Body of pancreas (tissue), 4 donors: ENCODE measurements around the gene AMOTL1. TPM values are rescaled to one million over a fixed set of nuclear protein-coding genes. Genes with fewer than 3 reads are reported as not detected.
A peak's percentile ranks its signal among the peaks of the same experiment; 100 is the strongest.

Experiments used
- ATAC-seq: fragments of 150-250 bp; one replicate; pipeline ENCODE4 v1.9.1; 2016
- DNase-seq, 4 donors: peaks; one replicate each; pipeline ENCODE4 v3.0.0-alpha.2; 2019
- H3K27ac ChIP-seq, 4 donors: fragments of 200-600 bp; sonication (generic); 1 replicate in 3 of 4; 2 replicates in 1 of 4; pipeline versions ENCODE4 v1.5.1 to v1.6.1; 2016 to 2019; ENCODE audit warnings: mild to moderate bottlenecking in 1 of 4, mixed read lengths in 1 of 4, moderate library complexity in 1 of 4
- H3K27me3 ChIP-seq, 2 donors: fragments of 200-600 bp; sonication (generic); one replicate each; pipeline ENCODE4 v1.6.0; 2016; ENCODE audit warnings: mild to moderate bottlenecking in 1 of 2
- H3K36me3 ChIP-seq, 2 donors: fragments of 200-600 bp; sonication (generic); replicated peaks in 1 of 2; 2 replicates each; pipeline ENCODE4 v1.5.1; 2016; ENCODE audit warnings: low read depth in 2 of 2; ENCODE audit not compliant: insufficient read depth in 1 of 2
- H3K4me1 ChIP-seq: fragments of 200-600 bp; sonication (generic); one replicate; pipeline ENCODE4 v1.6.0; 2016
- H3K4me3 ChIP-seq, 2 donors: fragments of 200-600 bp; sonication (generic); 1 replicate in 1 of 2; 2 replicates in 1 of 2; pipeline ENCODE4 v1.5.1; 2016 to 2019
- H3K9me3 ChIP-seq, 3 donors: fragments of 200-600 bp; sonication (generic); 1 replicate in 2 of 3; 2 replicates in 1 of 3; pipeline ENCODE4 v1.5.1; 2016
- CTCF ChIP-seq, 7 experiments: fragments of 450-650 bp in 4 of 7; fragments of 200-600 bp in 3 of 7; sonication (generic) in 3 of 7; IDR thresholded peaks; one replicate each; pipeline ENCODE4 v1.5.1; 2016 to 2019; ENCODE audit warnings: antibody characterized with exemption in 7 of 7
- POLR2A ChIP-seq, 3 donors: fragments of 450-650 bp; IDR thresholded peaks; one replicate each; pipeline ENCODE4 v1.6.1; 2016; ENCODE audit warnings: antibody characterized with exemption in 3 of 3, mild to moderate bottlenecking in 2 of 3
- WGBS, 2 donors: methylation state at CpG; one replicate each; pipeline ENCODE4 v1.1.5; 2017; 5-methylcytosine and 5-hydroxymethylcytosine counted together
- intact Hi-C: fragments of 100-400 bp; cut with DNase I; formaldehyde crosslinking; loops from one replicate; pipeline ENCODE4 v1.15.1; 2023
- total RNA-seq, 2 donors: library from RNA; depleted of rRNA; stranded (reverse); fragments of >200 nt; gene quantifications; one replicate each; pipeline ENCODE4 v1.1.0, GENCODE V29; 2016

Gene AMOTL1
- total RNA-seq, 2 donors from 2014 or later = 20.4 to 21.5 TPM

GRCh38 chr11:94775567-94776327 lies 7.6 kb downstream of the AMOTL1 start:
- peak overlapping the region in 1 of 4 donors; percentile 24 for H3K27ac ChIP-seq
- H3K27me3 ChIP-seq = no peaks in the 10 kb centered on the region
- ATAC-seq (no peak), DNase-seq (no peak)
- no peaks in the 10 kb centered on the region for H3K36me3 ChIP-seq
- WGBS, 2 donors = 69 to 71% methylated on average over 5 of the region's 5 CpGs
- no peaks in the 10 kb centered on the region for H3K9me3 ChIP-seq
- H3K4me1 ChIP-seq = peaks cover 54% of the 10 kb centered on the region
- no peak overlapping the region for H3K4me3 ChIP-seq
- intact Hi-C loops = no loop called here
- TF ChIP-seq CTCF (IDR thresholded peaks at IDR 0.05) (no peak), POLR2A (IDR thresholded peaks at IDR 0.05) (no peak)

GRCh38 chr11:94776351-94777321 lies 8.5 kb downstream of the AMOTL1 start:
- H3K27ac ChIP-seq = peak overlapping the region in 2 of 4 donors; percentile 21 to 24
- 17 to 25% methylated on average over 5 of the region's 5 CpGs for WGBS, 2 donors
- H3K36me3 ChIP-seq = no peaks in the 10 kb centered on the region
- peaks cover 51% of the 10 kb centered on the region for H3K4me1 ChIP-seq
- ATAC-seq = peak; percentile 47
- no peaks in the 10 kb centered on the region for H3K9me3 ChIP-seq
- H3K4me3 ChIP-seq = no peak overlapping the region
- peak; percentile 26 to 57 (median 35) for DNase-seq
- no peaks in the 10 kb centered on the region for H3K27me3 ChIP-seq
- intact Hi-C loops = no loop called here
- TF ChIP-seq CTCF (IDR thresholded peaks at IDR 0.05) = no peak
- TF ChIP-seq POLR2A (IDR thresholded peaks at IDR 0.05) = no peak

GRCh38 chr11:94780432-94780831 lies 12.3 kb downstream of the AMOTL1 start:
- Histone ChIP-seq H3K4me3 (no peak overlapping the region), H3K4me1 (peaks cover 39% of the 10 kb centered on the region), H3K9me3 (no peaks in the 10 kb centered on the region), H3K27ac (no peak overlapping the region), H3K36me3 (no peaks in the 10 kb centered on the region), H3K27me3 (no peaks in the 10 kb centered on the region)
- no peak for DNase-seq
- intact Hi-C loops = no loop called here
- no peak for ATAC-seq
- 56 to 80% methylated on average over 3 of the region's 3 CpGs for WGBS, 2 donors
- TF ChIP-seq POLR2A (IDR thresholded peaks at IDR 0.05) (no peak), CTCF (IDR thresholded peaks at IDR 0.05) (no peak)

GRCh38 chr11:94781837-94782236 lies 13.7 kb downstream of the AMOTL1 start:
- no peak for DNase-seq
- 92 to 97% methylated on average over 1 of the region's 1 CpG for WGBS, 2 donors
- Histone ChIP-seq H3K36me3 (no peaks in the 10 kb centered on the region), H3K4me1 (peaks cover 33% of the 10 kb centered on the region), H3K27me3 (no peaks in the 10 kb centered on the region), H3K4me3 (no peak overlapping the region), H3K27ac (no peak overlapping the region), H3K9me3 (no peaks in the 10 kb centered on the region)
- no peak for TF ChIP-seq CTCF (IDR thresholded peaks at IDR 0.05)
- TF ChIP-seq POLR2A (IDR thresholded peaks at IDR 0.05) = no peak
- ATAC-seq = no peak
- intact Hi-C loops = no loop called here
